ENCODE measurements around the gene IFFO2. TPM values are rescaled to one million over a fixed set of nuclear protein-coding genes. Genes with fewer than 3 reads are reported as not detected.
"Not testable (repeated sequence)": the region's sequence is repeated elsewhere in the genome, so short reads cannot be mapped to it uniquely, and the experiment has no call there.

Gene IFFO2
- total and polyA plus RNA-seq, 9 donors: 4.2 to 7.6 (median 6.7) TPM

- H3K27ac ChIP-seq (ENCODE audit: low read length): no peak overlapping the region
- H3K9me3 ChIP-seq (replicated peaks; ENCODE audit: control insufficient read depth, low read depth, low read length): no peaks in the 10 kb centered on the region
- no peaks in the 10 kb centered on the region for H3K27me3 ChIP-seq (ENCODE audit: control insufficient read depth, insufficient read depth, low read length)
- peaks cover 28% of the 10 kb centered on the region for H3K4me1 ChIP-seq (ENCODE audit: control insufficient read depth, insufficient read depth, low read length)
- peaks cover 9% of the 10 kb centered on the region for H3K36me3 ChIP-seq (ENCODE audit: control insufficient read depth, insufficient read depth, low read length)
- no peak for DNase-seq
- no peak overlapping the region for H3K4me3 ChIP-seq (ENCODE audit: low read length)
- WGBS (ENCODE audit: insufficient coverage): no CpG with 5 or more reads among the region's 4 CpGs
Observed at GRCh38 chr1:18899363-18900049, 57.0 kb downstream of the IFFO2 start.

- H3K4me1 ChIP-seq (ENCODE audit: control insufficient read depth, insufficient read depth, low read length): peaks cover 28% of the 10 kb centered on the region
- no peaks in the 10 kb centered on the region for H3K9me3 ChIP-seq (replicated peaks; ENCODE audit: control insufficient read depth, low read depth, low read length)
- H3K27ac ChIP-seq (ENCODE audit: low read length): no peak overlapping the region
- 89% methylated on average over 5 of the region's 8 CpGs for whole genome bisulfite sequencing (ENCODE audit: insufficient coverage)
- H3K36me3 ChIP-seq (ENCODE audit: control insufficient read depth, insufficient read depth, low read length): peaks cover 9% of the 10 kb centered on the region
- H3K27me3 ChIP-seq (ENCODE audit: control insufficient read depth, insufficient read depth, low read length): no peaks in the 10 kb centered on the region
- H3K4me3 ChIP-seq (ENCODE audit: low read length): no peak overlapping the region
- no peak for DNase-seq
Observed at GRCh38 chr1:18898567-18898966, 57.9 kb downstream of the IFFO2 start.

- Histone ChIP-seq H3K36me3 (ENCODE audit: control insufficient read depth, insufficient read depth, low read length) (peaks cover 9% of the 10 kb centered on the region), H3K4me3 (ENCODE audit: low read length) (no peak overlapping the region), H3K27me3 (ENCODE audit: control insufficient read depth, insufficient read depth, low read length) (no peaks in the 10 kb centered on the region), H3K4me1 (ENCODE audit: control insufficient read depth, insufficient read depth, low read length) (peaks cover 12% of the 10 kb centered on the region), H3K9me3 (replicated peaks; ENCODE audit: control insufficient read depth, low read depth, low read length) (no peaks in the 10 kb centered on the region), H3K27ac (ENCODE audit: low read length) (no peak overlapping the region)
- DNase-seq: no peak
- WGBS (ENCODE audit: insufficient coverage): 72% methylated on average over 5 of the region's 6 CpGs
Observed at GRCh38 chr1:18895317-18895716, 61.2 kb downstream of the IFFO2 start.

GRCh38 chr1:18893120-18893519 lies 63.4 kb downstream of the IFFO2 start:
- Histone ChIP-seq H3K27ac (ENCODE audit: low read length) (no peak overlapping the region), H3K4me1 (ENCODE audit: control insufficient read depth, insufficient read depth, low read length) (peaks cover 10% of the 10 kb centered on the region), H3K36me3 (ENCODE audit: control insufficient read depth, insufficient read depth, low read length) (peaks cover 9% of the 10 kb centered on the region), H3K9me3 (replicated peaks; ENCODE audit: control insufficient read depth, low read depth, low read length) (no peaks in the 10 kb centered on the region), H3K27me3 (ENCODE audit: control insufficient read depth, insufficient read depth, low read length) (no peaks in the 10 kb centered on the region), H3K4me3 (ENCODE audit: low read length) (no peak overlapping the region)
- no peak for DNase-seq
- WGBS (ENCODE audit: insufficient coverage): 87% methylated on average over 7 of the region's 7 CpGs

- not testable (repeated sequence) for H3K27ac ChIP-seq (ENCODE audit: low read length); DNase-seq; H3K4me1 ChIP-seq (ENCODE audit: control insufficient read depth, insufficient read depth, low read length); H3K27me3 ChIP-seq (ENCODE audit: control insufficient read depth, insufficient read depth, low read length); H3K36me3 ChIP-seq (ENCODE audit: control insufficient read depth, insufficient read depth, low read length); H3K9me3 ChIP-seq (replicated peaks; ENCODE audit: control insufficient read depth, low read depth, low read length); H3K4me3 ChIP-seq (ENCODE audit: low read length)
- WGBS (ENCODE audit: insufficient coverage): 68% methylated on average over 7 of the region's 7 CpGs
Observed at GRCh38 chr1:18891858-18892257, 64.6 kb downstream of the IFFO2 start.

GRCh38 chr1:18891426-18891780 lies 65.1 kb downstream of the IFFO2 start:
- no peaks in the 10 kb centered on the region for H3K9me3 ChIP-seq (replicated peaks; ENCODE audit: control insufficient read depth, low read depth, low read length)
- WGBS (ENCODE audit: insufficient coverage): 85% methylated on average over 7 of the region's 7 CpGs

GRCh38 chr1:18890706-18891425 lies 65.6 kb downstream of the IFFO2 start:
- Histone ChIP-seq H3K27me3 (ENCODE audit: control insufficient read depth, insufficient read depth, low read length) (no peaks in the 10 kb centered on the region), H3K9me3 (replicated peaks; ENCODE audit: control insufficient read depth, low read depth, low read length) (no peaks in the 10 kb centered on the region), H3K4me1 (ENCODE audit: control insufficient read depth, insufficient read depth, low read length) (peaks cover 13% of the 10 kb centered on the region), H3K4me3 (ENCODE audit: low read length) (no peak overlapping the region), H3K27ac (ENCODE audit: low read length) (no peak overlapping the region), H3K36me3 (ENCODE audit: control insufficient read depth, insufficient read depth, low read length) (no peaks in the 10 kb centered on the region)
- WGBS (ENCODE audit: insufficient coverage): 34% methylated on average over 3 of the region's 6 CpGs
- no peak for DNase-seq

More at GRCh38 chr1:18891426-18891780, 65.1 kb downstream of the IFFO2 start:
- H3K36me3 ChIP-seq (ENCODE audit: control insufficient read depth, insufficient read depth, low read length): peaks cover 4% of the 10 kb centered on the region
- no peaks in the 10 kb centered on the region for H3K27me3 ChIP-seq (ENCODE audit: control insufficient read depth, insufficient read depth, low read length)
- H3K4me1 ChIP-seq (ENCODE audit: control insufficient read depth, insufficient read depth, low read length): peaks cover 10% of the 10 kb centered on the region
- H3K27ac ChIP-seq (ENCODE audit: low read length): no peak overlapping the region
- DNase-seq: no peak
- no peak overlapping the region for H3K4me3 ChIP-seq (ENCODE audit: low read length)

- DNase-seq: no peak
- Histone ChIP-seq H3K4me1 (ENCODE audit: control insufficient read depth, insufficient read depth, low read length) (peaks cover 11% of the 10 kb centered on the region), H3K36me3 (ENCODE audit: control insufficient read depth, insufficient read depth, low read length) (peaks cover 20% of the 10 kb centered on the region), H3K4me3 (ENCODE audit: low read length) (no peak overlapping the region), H3K27ac (ENCODE audit: low read length) (no peak overlapping the region), H3K9me3 (replicated peaks; ENCODE audit: control insufficient read depth, low read depth, low read length) (no peaks in the 10 kb centered on the region), H3K27me3 (ENCODE audit: control insufficient read depth, insufficient read depth, low read length) (no peaks in the 10 kb centered on the region)
- 100% methylated on average over 1 of the region's 1 CpG for WGBS (ENCODE audit: insufficient coverage)
Observed at GRCh38 chr1:18886003-18886335, 70.5 kb downstream of the IFFO2 start.

- Histone ChIP-seq H3K36me3 (ENCODE audit: control insufficient read depth, insufficient read depth, low read length) (peaks cover 20% of the 10 kb centered on the region), H3K4me3 (ENCODE audit: low read length) (no peak overlapping the region), H3K27me3 (ENCODE audit: control insufficient read depth, insufficient read depth, low read length) (no peaks in the 10 kb centered on the region), H3K27ac (ENCODE audit: low read length) (no peak overlapping the region), H3K9me3 (replicated peaks; ENCODE audit: control insufficient read depth, low read depth, low read length) (no peaks in the 10 kb centered on the region), H3K4me1 (ENCODE audit: control insufficient read depth, insufficient read depth, low read length) (peaks cover 8% of the 10 kb centered on the region)
- no peak for DNase-seq
- 79% methylated on average over 11 of the region's 17 CpGs for whole genome bisulfite sequencing (ENCODE audit: insufficient coverage)
Observed at GRCh38 chr1:18885311-18886002, 71.0 kb downstream of the IFFO2 start.

- Histone ChIP-seq H3K27ac (ENCODE audit: low read length) (no peak overlapping the region), H3K27me3 (ENCODE audit: control insufficient read depth, insufficient read depth, low read length) (no peaks in the 10 kb centered on the region), H3K9me3 (replicated peaks; ENCODE audit: control insufficient read depth, low read depth, low read length) (no peaks in the 10 kb centered on the region), H3K36me3 (ENCODE audit: control insufficient read depth, insufficient read depth, low read length) (peaks cover 20% of the 10 kb centered on the region), H3K4me3 (ENCODE audit: low read length) (no peak overlapping the region), H3K4me1 (ENCODE audit: control insufficient read depth, insufficient read depth, low read length) (peaks cover 8% of the 10 kb centered on the region)
- DNase-seq: no peak
- 80% methylated on average over 6 of the region's 6 CpGs for WGBS (ENCODE audit: insufficient coverage)
Observed at GRCh38 chr1:18884727-18885126, 71.7 kb downstream of the IFFO2 start.
